GM18951 (cell line): Measurements from ENCODE around the gene ADK.

Experiments used
- POLR2A ChIP-seq: IDR thresholded peaks from 4 replicates; pipeline ENCODE4 v1.6.1; 2011; ENCODE audit warnings: mild to moderate bottlenecking; ENCODE audit not compliant: insufficient read length, insufficient read depth; ENCODE audit errors: extremely low read depth
- in situ Hi-C: fragments of 300-500 bp; cut with MboI; formaldehyde crosslinking; loops from one replicate; pipeline ENCODE4 v1.12.0; 2022; ENCODE audit warnings: low sequenced_read_pairs, mixed read lengths, inconsistent platforms; ENCODE audit not compliant: unreplicated experiment

The ADK gene

GRCh38 chr10:74753442-74754211, 602.6 kb downstream of the ADK start:
- TF ChIP-seq POLR2A, result no peak
- in situ Hi-C loops, result no loop called here

GRCh38 chr10:74754381-74754821, 603.4 kb downstream of the ADK start:
- in situ Hi-C loops, result no loop called here
- no peak for TF ChIP-seq POLR2A

- in situ Hi-C loops, result no loop called here
- no peak for TF ChIP-seq POLR2A
These were observed 604.3 kb downstream of the ADK start for GRCh38 chr10:74755273-74755672.
